CD14-positive monocyte (primary cell): ENCODE results near the gene RNF26. TPM values are rescaled to one million over a fixed set of nuclear protein-coding genes. Genes with fewer than 3 reads are reported as not detected.

ENCODE experiments used
- DNase-seq, 3 donors: peaks; one replicate each; pipeline ENCODE4 v3.0.0-alpha.2; 2011 to 2022
- H2AFZ ChIP-seq: 2 replicates; pipeline ENCODE4 v1.6.0; 2012; ENCODE audit warnings: mild to moderate bottlenecking, low read depth, low read length, inconsistent platforms; ENCODE audit not compliant: insufficient read depth, poor library complexity, severe bottlenecking
- H3K27ac ChIP-seq, 2 donors: 1 replicate in 1 of 2; 2 replicates in 1 of 2; pipeline ENCODE4 v1.5.1; 2012 to 2013; ENCODE audit warnings: low read length in 2 of 2, control low read depth in 1 of 2, inconsistent platforms in 1 of 2, low read depth in 1 of 2, mild to moderate bottlenecking in 1 of 2
- H3K27me3 ChIP-seq, 2 donors: one replicate each; pipeline versions ENCODE4 v1.6.0 to v1.6.1; 2011 to 2013; ENCODE audit warnings: low read length in 2 of 2; ENCODE audit not compliant: control insufficient read depth in 2 of 2, insufficient read depth in 2 of 2
- H3K36me3 ChIP-seq, 2 donors: replicated peaks in 1 of 2; 1 replicate in 1 of 2; 2 replicates in 1 of 2; pipeline versions ENCODE4 v1.5.1 to v1.6.1; 2012 to 2013; ENCODE audit warnings: low read length in 2 of 2, control low read depth in 1 of 2, inconsistent platforms in 1 of 2, mild to moderate bottlenecking in 1 of 2; ENCODE audit not compliant: insufficient read depth in 2 of 2, control insufficient read depth in 1 of 2
- H3K4me1 ChIP-seq, 2 donors: 1 replicate in 1 of 2; 2 replicates in 1 of 2; pipeline versions ENCODE4 v1.5.1 to v1.6.1; 2012 to 2013; ENCODE audit warnings: low read length in 2 of 2, control low read depth in 1 of 2, inconsistent platforms in 1 of 2, mild to moderate bottlenecking in 1 of 2, moderate library complexity in 1 of 2; ENCODE audit not compliant: insufficient read depth in 2 of 2, control insufficient read depth in 1 of 2
- H3K4me2 ChIP-seq: replicated peaks from 2 replicates; pipeline ENCODE3; 2012; ENCODE audit warnings: low read length, moderate library complexity, mild to moderate bottlenecking; ENCODE audit not compliant: poor library complexity, severe bottlenecking; ENCODE audit errors: extremely low read depth
- H3K4me3 ChIP-seq, 3 experiments: fragments of 200-600 bp in 1 of 3; sonication (generic) in 1 of 3; replicated peaks in 1 of 3; 1 replicate in 2 of 3; 2 replicates in 1 of 3; pipeline ENCODE4 v1.5.1; 2011 to 2013; ENCODE audit warnings: low read length in 3 of 3, mild to moderate bottlenecking in 3 of 3, control low read depth in 2 of 3, low read depth in 2 of 3, inconsistent platforms in 1 of 3, moderate library complexity in 1 of 3
- H3K79me2 ChIP-seq: 2 replicates; pipeline ENCODE4 v1.6.0; 2012; ENCODE audit warnings: mild to moderate bottlenecking, control low read depth, inconsistent platforms, low read length, moderate library complexity; ENCODE audit not compliant: insufficient read depth
- H3K9ac ChIP-seq: 2 replicates; pipeline ENCODE4 v1.6.0; 2017; ENCODE audit warnings: low read length, mild to moderate bottlenecking; ENCODE audit not compliant: insufficient read depth, poor library complexity, severe bottlenecking
- H3K9me3 ChIP-seq, 2 donors: replicated peaks in 1 of 2; 1 replicate in 1 of 2; 2 replicates in 1 of 2; pipeline versions ENCODE4 v1.5.1 to v1.6.1; 2012 to 2013; ENCODE audit warnings: low read length in 2 of 2, control low read depth in 1 of 2; ENCODE audit not compliant: control insufficient read depth in 1 of 2, insufficient read depth in 1 of 2
- H4K20me1 ChIP-seq: 2 replicates; pipeline ENCODE4 v1.6.0; 2012; ENCODE audit warnings: mild to moderate bottlenecking, low read length, control low read depth, moderate library complexity; ENCODE audit not compliant: insufficient read depth
- H3K27ac Mint-ChIP-seq, 7 donors: one replicate each; pipeline ENCODE4 v1.8.0; 2020; ENCODE audit warnings: mild to moderate bottlenecking in 7 of 7, mixed read lengths in 7 of 7, moderate library complexity in 6 of 7, inconsistent platforms in 2 of 7
- H3K27me3 Mint-ChIP-seq, 3 donors: one replicate each; pipeline ENCODE4 v1.8.0; 2021 to 2022; ENCODE audit warnings: low read depth in 3 of 3, mild to moderate bottlenecking in 3 of 3, mixed read lengths in 3 of 3, moderate library complexity in 3 of 3, inconsistent platforms in 1 of 3
- H3K36me3 Mint-ChIP-seq, 2 donors: one replicate each; pipeline ENCODE4 v1.8.0; 2020; ENCODE audit warnings: mixed read lengths in 2 of 2, inconsistent platforms in 1 of 2, mild to moderate bottlenecking in 1 of 2
- H3K4me1 Mint-ChIP-seq: one replicate; pipeline ENCODE4 v1.8.0; 2020; ENCODE audit warnings: mild to moderate bottlenecking, mixed read lengths
- H3K4me3 Mint-ChIP-seq, 2 donors: one replicate each; pipeline ENCODE4 v1.8.0; 2020; ENCODE audit warnings: mild to moderate bottlenecking in 2 of 2, mixed read lengths in 2 of 2, moderate library complexity in 1 of 2
- H3K9me3 Mint-ChIP-seq, 7 donors: one replicate each; pipeline ENCODE4 v1.8.0; 2020 to 2022; ENCODE audit warnings: mixed read lengths in 7 of 7, mild to moderate bottlenecking in 6 of 7, moderate library complexity in 6 of 7, inconsistent platforms in 2 of 7
- CTCF ChIP-seq: fragments of 200-600 bp; IDR thresholded peaks from one replicate; pipeline ENCODE4 v1.8.0; 2022; ENCODE audit warnings: antibody characterized with exemption, mild to moderate bottlenecking
- WGBS: methylation state at CpG from one replicate; pipeline ENCODE4 v1.1.5; 2013; ENCODE audit warnings: missing lambda C conversion rate; ENCODE audit not compliant: insufficient coverage; 5-methylcytosine and 5-hydroxymethylcytosine counted together
- intact Hi-C, 2 donors: fragments of 100-400 bp; cut with micrococcal nuclease; formaldehyde crosslinking; loops; one replicate each; pipeline versions ENCODE4 v1.15.0 to v1.15.1; 2023
- polyA plus RNA-seq, 3 donors: library from polyadenylated mRNA; depleted of rRNA in 1 of 3; unstranded in 2 of 3; stranded (reverse) in 1 of 3; fragments of 300-500 nt in 2 of 3; fragments of >200 nt in 1 of 3; fragmentation: Illumina TruSeq in 2 of 3; gene quantifications; 1 replicate in 2 of 3; 2 replicates in 1 of 3; pipeline ENCODE4 v1.2.3, GENCODE V29; 2012 to 2021

RNF26 gene
- polyA plus RNA-seq, 3 donors, result 6.8 to 27.6 (median 20.5) TPM

GRCh38 chr11:119347940-119348605, 13.7 kb downstream of the RNF26 start:
- DNase-seq, result no peak
- Mint-ChIP-seq H3K27me3 (peaks cover 27 to 44% (median 36%) of the 10 kb centered on the region in 3 donors), H3K4me1 (no peaks in the 10 kb centered on the region), H3K27ac (no peak overlapping the region), H3K4me3 (no peak overlapping the region), H3K36me3 (no peaks in the 10 kb centered on the region), H3K9me3 (no peaks in the 10 kb centered on the region)
- H3K4me1 ChIP-seq, result no peaks in the 10 kb centered on the region
- H3K9ac ChIP-seq, result no peak overlapping the region
- intact Hi-C loops, result no loop called here
- H3K27me3 ChIP-seq, result peaks cover 0 to 14% of the 10 kb centered on the region in 2 donors
- no peaks in the 10 kb centered on the region for H3K79me2 ChIP-seq
- no peak overlapping the region for H2AFZ ChIP-seq
- no peaks in the 10 kb centered on the region for H4K20me1 ChIP-seq
- no peaks in the 10 kb centered on the region for H3K9me3 ChIP-seq
- TF ChIP-seq CTCF, result no peak
- no peak overlapping the region for H3K4me2 ChIP-seq
- H3K4me3 ChIP-seq, result no peak overlapping the region
- 76% methylated on average over 6 of the region's 16 CpGs for WGBS
- H3K27ac ChIP-seq, result no peak overlapping the region
- no peaks in the 10 kb centered on the region for H3K36me3 ChIP-seq

GRCh38 chr11:119350302-119350701, 16.0 kb downstream of the RNF26 start:
- intact Hi-C loops, result no loop called here
- H4K20me1 ChIP-seq, result no peaks in the 10 kb centered on the region
- H3K4me3 Mint-ChIP-seq, result no peak overlapping the region

More at GRCh38 chr11:119350302-119350701, 16.0 kb downstream of the RNF26 start:
- Histone ChIP-seq H3K4me2 (no peak overlapping the region), H3K79me2 (no peaks in the 10 kb centered on the region), H2AFZ (no peak overlapping the region), H3K4me1 (no peaks in the 10 kb centered on the region), H3K27ac (no peak overlapping the region), H3K36me3 (no peaks in the 10 kb centered on the region), H3K9ac (no peak overlapping the region), H3K27me3 (peaks cover 2 to 17% of the 10 kb centered on the region in 2 donors), H3K9me3 (no peaks in the 10 kb centered on the region), H3K4me3 (no peak overlapping the region)
- peaks cover 22 to 44% (median 24%) of the 10 kb centered on the region in 3 donors for H3K27me3 Mint-ChIP-seq
- no peak overlapping the region for H3K27ac Mint-ChIP-seq
- no peak for TF ChIP-seq CTCF
- no peaks in the 10 kb centered on the region for H3K4me1 Mint-ChIP-seq
- DNase-seq, result no peak
- WGBS, result 45% methylated on average over 2 of the region's 6 CpGs
- no peaks in the 10 kb centered on the region for H3K36me3 Mint-ChIP-seq
- H3K9me3 Mint-ChIP-seq, result no peaks in the 10 kb centered on the region
